Activated naive CD8-positive, alpha-beta T cell (primary cell): ENCODE results near the gene KANSL1.
"Not testable (repeated sequence)": the region's sequence is repeated elsewhere in the genome, so short reads cannot be mapped to it uniquely, and the experiment has no call there.

ENCODE experiments used
- H3K27ac Mint-ChIP-seq: one replicate; pipeline ENCODE4 v1.8.0; 2021; ENCODE audit warnings: mixed read lengths
- H3K27me3 Mint-ChIP-seq: one replicate; pipeline ENCODE4 v1.8.0; 2021; ENCODE audit warnings: mixed read lengths
- H3K36me3 Mint-ChIP-seq: one replicate; pipeline ENCODE4 v1.8.0; 2021; ENCODE audit warnings: mixed read lengths
- H3K4me1 Mint-ChIP-seq: one replicate; pipeline ENCODE4 v1.8.0; 2021; ENCODE audit warnings: low read depth, mixed read lengths
- H3K4me3 Mint-ChIP-seq: one replicate; pipeline ENCODE4 v1.8.0; 2021; ENCODE audit warnings: mild to moderate bottlenecking, mixed read lengths
- H3K9me3 Mint-ChIP-seq: one replicate; pipeline ENCODE4 v1.8.0; 2021; ENCODE audit warnings: low read depth, mixed read lengths

The KANSL1 gene

GRCh38 chr17:46197530-46197929, 4.3 kb upstream of the KANSL1 start:
- Mint-ChIP-seq H3K9me3 (no peaks in the 10 kb centered on the region), H3K4me1 (peaks cover 71% of the 10 kb centered on the region), H3K27ac (peak overlapping the region; percentile 87), H3K4me3 (peak overlapping the region; percentile 41), H3K36me3 (no peaks in the 10 kb centered on the region), H3K27me3 (no peaks in the 10 kb centered on the region)

DNA sequence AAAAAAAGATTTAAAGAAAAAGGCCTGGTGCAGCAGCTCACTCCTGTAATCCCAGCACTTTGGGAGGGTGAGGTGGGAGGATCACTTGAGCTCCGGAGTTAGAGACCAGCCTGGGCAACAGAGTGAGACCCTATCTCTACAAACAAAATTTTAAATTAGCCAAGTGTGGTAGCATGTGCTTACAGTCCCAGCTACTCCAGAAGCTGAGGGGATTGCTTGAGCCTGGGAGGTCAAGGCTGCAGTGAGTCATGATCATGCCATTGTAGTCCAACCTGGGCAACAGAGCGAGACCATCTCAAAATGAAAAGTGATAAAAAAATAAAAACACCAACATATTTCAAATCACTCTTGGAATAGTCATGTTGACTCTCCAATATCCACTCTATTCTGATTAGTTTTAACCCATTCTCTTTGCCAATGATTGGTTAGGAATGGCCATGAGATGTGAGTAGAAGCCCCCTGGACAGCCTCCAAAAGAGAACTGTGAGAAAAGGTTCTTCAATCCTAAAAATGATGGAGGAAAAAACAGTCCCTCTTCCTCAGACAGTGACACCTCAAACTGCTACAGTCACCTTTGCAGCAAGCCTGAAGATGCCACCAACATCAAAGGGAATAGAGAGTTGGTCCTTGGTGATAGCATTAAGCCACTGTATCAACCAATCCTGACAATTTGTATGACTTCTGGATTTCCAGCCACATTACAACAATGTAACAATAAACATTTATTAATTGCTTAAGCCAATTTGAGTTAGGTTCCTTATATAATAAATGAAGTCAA, 2.9 kb upstream of the KANSL1 start:
- H3K9me3 Mint-ChIP-seq = no peaks in the 10 kb centered on the region
- H3K4me3 Mint-ChIP-seq = peak overlapping the region; percentile 35
- H3K4me1 Mint-ChIP-seq = peaks cover 66% of the 10 kb centered on the region
- peak overlapping the region; percentile 83 for H3K27ac Mint-ChIP-seq
- no peaks in the 10 kb centered on the region for H3K27me3 Mint-ChIP-seq
- no peaks in the 10 kb centered on the region for H3K36me3 Mint-ChIP-seq

DNA sequence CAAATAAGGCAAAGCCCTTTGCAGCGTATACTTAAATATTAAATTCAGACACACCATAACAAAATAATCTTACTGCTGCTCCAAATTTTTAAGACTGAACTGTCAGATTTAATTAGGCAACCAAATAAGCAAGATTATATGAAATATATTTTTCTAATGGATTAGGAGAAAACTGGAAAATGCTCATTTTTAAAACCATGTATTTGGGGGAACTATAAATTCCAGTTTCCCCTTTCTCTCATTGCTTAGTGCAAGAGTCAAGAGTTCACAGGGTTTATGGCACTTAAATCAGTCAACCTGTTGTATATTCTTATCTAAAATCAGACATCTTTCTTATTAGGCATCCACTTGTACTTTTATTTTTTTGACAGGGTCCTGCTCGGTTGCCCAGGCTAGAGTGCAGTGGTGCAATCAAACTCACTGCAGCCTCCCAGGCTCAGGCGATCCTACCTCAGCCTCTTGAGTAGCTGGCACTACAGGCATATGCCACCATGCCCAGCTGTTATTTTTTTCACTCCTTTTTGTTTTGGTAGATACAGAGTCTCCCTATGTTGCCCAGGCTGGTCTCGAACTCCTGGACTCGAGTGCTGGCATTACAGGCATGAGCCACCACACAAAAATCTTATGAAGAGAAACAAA, 2.1 kb upstream of the KANSL1 start:
- H3K9me3 Mint-ChIP-seq = no peaks in the 10 kb centered on the region
- peaks cover 3% of the 10 kb centered on the region for H3K36me3 Mint-ChIP-seq
- peaks cover 67% of the 10 kb centered on the region for H3K4me1 Mint-ChIP-seq
- H3K27ac Mint-ChIP-seq = peak overlapping the region; percentile 92
- peak overlapping the region; percentile 91 for H3K4me3 Mint-ChIP-seq
- no peaks in the 10 kb centered on the region for H3K27me3 Mint-ChIP-seq

- H3K27ac Mint-ChIP-seq = peak overlapping the region; percentile 92
- peak overlapping the region; percentile 91 for H3K4me3 Mint-ChIP-seq
- peaks cover 67% of the 10 kb centered on the region for H3K4me1 Mint-ChIP-seq
- H3K9me3 Mint-ChIP-seq = no peaks in the 10 kb centered on the region
- no peaks in the 10 kb centered on the region for H3K27me3 Mint-ChIP-seq
- peaks cover 6% of the 10 kb centered on the region for H3K36me3 Mint-ChIP-seq
Measured at GRCh38 chr17:46194393-46195216, 1.4 kb upstream of the KANSL1 start.

- Mint-ChIP-seq H3K9me3 (no peaks in the 10 kb centered on the region), H3K27me3 (no peaks in the 10 kb centered on the region), H3K4me3 (peak overlapping the region; percentile 91), H3K36me3 (peaks cover 6% of the 10 kb centered on the region), H3K4me1 (peaks cover 66% of the 10 kb centered on the region), H3K27ac (peak overlapping the region; percentile 92)
Measured at GRCh38 chr17:46193626-46194392, 580 bp upstream of the KANSL1 start.

GRCh38 chr17:46192439-46193150, 634 bp downstream of the KANSL1 start:
- H3K36me3 Mint-ChIP-seq = peaks cover 6% of the 10 kb centered on the region
- peaks cover 69% of the 10 kb centered on the region for H3K4me1 Mint-ChIP-seq
- H3K9me3 Mint-ChIP-seq = no peaks in the 10 kb centered on the region

DNA sequence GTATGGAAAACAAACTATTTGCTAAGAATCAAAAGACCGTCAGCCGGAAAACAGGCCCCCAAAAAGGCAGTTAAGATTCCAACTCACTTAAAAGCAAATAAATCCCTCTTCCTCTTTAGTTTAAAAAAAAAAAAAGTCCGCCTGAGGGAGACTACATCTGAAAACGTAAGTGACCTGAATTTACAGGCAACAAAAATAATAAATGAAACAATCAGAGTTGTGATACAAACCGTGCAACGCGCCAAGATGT, 1.1 kb downstream of the KANSL1 start:
- peaks cover 6% of the 10 kb centered on the region for H3K36me3 Mint-ChIP-seq
- peaks cover 69% of the 10 kb centered on the region for H3K4me1 Mint-ChIP-seq
- peak overlapping the region; percentile 97 for H3K27ac Mint-ChIP-seq
- no peaks in the 10 kb centered on the region for H3K27me3 Mint-ChIP-seq
- H3K4me3 Mint-ChIP-seq = peak overlapping the region; percentile 98
- no peaks in the 10 kb centered on the region for H3K9me3 Mint-ChIP-seq

More at GRCh38 chr17:46192439-46193150, 634 bp downstream of the KANSL1 start:
- H3K27ac Mint-ChIP-seq = peak overlapping the region; percentile 97
- H3K27me3 Mint-ChIP-seq = no peaks in the 10 kb centered on the region
- H3K4me3 Mint-ChIP-seq = peak overlapping the region; percentile 98

GRCh38 chr17:46191322-46192188, 1.7 kb downstream of the KANSL1 start:
- Mint-ChIP-seq H3K9me3 (no peaks in the 10 kb centered on the region), H3K4me3 (peak overlapping the region; percentile 98), H3K4me1 (peaks cover 70% of the 10 kb centered on the region), H3K27ac (peak overlapping the region; percentile 97), H3K36me3 (peaks cover 6% of the 10 kb centered on the region), H3K27me3 (no peaks in the 10 kb centered on the region)

GRCh38 chr17:46190763-46191162, 2.5 kb downstream of the KANSL1 start:
- peak overlapping the region; percentile 98 for H3K4me3 Mint-ChIP-seq
- peaks cover 70% of the 10 kb centered on the region for H3K4me1 Mint-ChIP-seq
- peak overlapping the region; percentile 91 for H3K27ac Mint-ChIP-seq

DNA sequence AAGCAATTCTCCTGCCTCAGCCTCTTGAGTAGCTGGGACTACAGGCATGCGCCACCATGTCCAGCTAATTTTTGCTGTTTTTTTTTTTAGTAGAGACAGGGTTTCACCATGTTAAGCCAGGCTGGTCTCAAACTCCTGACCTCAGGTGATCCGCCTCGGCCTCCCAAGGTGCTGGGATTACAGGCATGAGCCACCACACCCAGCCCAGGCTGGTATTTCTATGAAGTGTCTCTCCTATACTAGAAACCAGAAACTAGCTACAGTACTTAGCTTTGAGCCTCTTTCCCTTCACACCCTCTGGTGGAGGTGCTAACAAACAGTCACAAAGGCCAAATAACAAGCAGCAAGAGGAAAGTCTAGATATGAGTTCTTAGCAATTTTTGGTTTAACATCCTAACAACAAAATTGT, 6.4 kb downstream of the KANSL1 start:
- H3K36me3 Mint-ChIP-seq, H3K9me3 Mint-ChIP-seq, H3K27me3 Mint-ChIP-seq: not testable (repeated sequence)
- H3K4me3 Mint-ChIP-seq = peak overlapping the region; percentile 57
- peaks cover 91% of the 10 kb centered on the region for H3K4me1 Mint-ChIP-seq
- H3K27ac Mint-ChIP-seq = peak overlapping the region; percentile 79

More at GRCh38 chr17:46190763-46191162, 2.5 kb downstream of the KANSL1 start:
- H3K36me3 Mint-ChIP-seq = peaks cover 6% of the 10 kb centered on the region
- H3K9me3 Mint-ChIP-seq = no peaks in the 10 kb centered on the region
- H3K27me3 Mint-ChIP-seq = no peaks in the 10 kb centered on the region

DNA sequence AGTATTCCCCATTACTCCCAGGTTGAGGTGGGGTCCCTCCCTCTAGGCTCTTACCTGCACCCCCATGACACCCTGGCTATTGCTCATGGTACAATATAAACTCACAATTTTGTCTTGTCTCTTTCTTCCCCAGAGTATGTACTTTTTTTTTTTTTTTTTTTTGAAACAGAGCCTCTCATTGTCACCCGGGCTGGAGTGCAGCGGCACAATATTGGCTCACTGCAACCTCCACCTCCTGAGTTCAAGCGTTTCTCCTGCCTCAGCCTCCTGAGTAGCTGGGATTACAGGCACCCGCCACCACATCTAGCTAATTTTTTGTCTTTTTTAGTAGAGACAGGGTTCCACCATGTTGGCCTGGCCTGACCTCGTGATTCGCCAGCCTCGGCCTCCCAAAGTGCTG, 8.5 kb downstream of the KANSL1 start:
- H3K27ac Mint-ChIP-seq = peak overlapping the region; percentile 64

GRCh38 chr17:46183383-46183782, 9.8 kb downstream of the KANSL1 start:
- H3K36me3 Mint-ChIP-seq, H3K9me3 Mint-ChIP-seq, H3K27me3 Mint-ChIP-seq, H3K4me3 Mint-ChIP-seq: not testable (repeated sequence)
- Mint-ChIP-seq H3K27ac (peak overlapping the region; percentile 64), H3K4me1 (peaks cover 95% of the 10 kb centered on the region)

More for the DNA sequence above, 8.5 kb downstream of the KANSL1 start:
- Mint-ChIP-seq H3K4me3 (peak overlapping the region; percentile 53), H3K4me1 (peaks cover 92% of the 10 kb centered on the region), H3K27me3 (no peaks in the 10 kb centered on the region), H3K36me3 (no peaks in the 10 kb centered on the region), H3K9me3 (no peaks in the 10 kb centered on the region)

DNA sequence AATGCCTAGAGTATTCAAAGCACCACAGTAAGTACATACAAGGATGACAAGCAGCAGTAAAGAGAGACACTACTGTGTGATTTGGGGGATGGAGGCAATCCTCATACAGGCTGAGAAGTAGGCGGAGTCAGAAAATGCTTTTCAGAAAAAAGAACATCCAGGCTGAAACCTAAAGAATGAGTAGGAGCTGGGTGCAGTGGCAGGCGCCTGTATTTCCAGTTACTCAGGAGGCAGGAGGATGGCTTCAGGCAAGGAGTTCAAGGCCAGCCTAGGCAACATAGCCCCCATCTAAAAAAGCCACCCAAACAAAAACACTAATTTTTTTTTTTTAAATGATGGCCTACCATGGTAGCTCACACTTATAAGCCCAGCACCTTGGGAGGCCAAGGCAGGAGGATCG, 10.3 kb downstream of the KANSL1 start:
- Mint-ChIP-seq H3K4me1 (peaks cover 95% of the 10 kb centered on the region), H3K27ac (peak overlapping the region; percentile 61), H3K27me3 (no peaks in the 10 kb centered on the region), H3K4me3 (peak overlapping the region; percentile 27), H3K36me3 (peaks cover 7% of the 10 kb centered on the region), H3K9me3 (no peaks in the 10 kb centered on the region)
